C1 segment of cervical spinal cord (tissue), 14 donors: ENCODE results near the gene PRPF6.
A peak's percentile ranks its signal among the peaks of the same experiment; 100 is the strongest.

ENCODE experiments used
- DNase-seq, 14 donors: peaks; one replicate each; lab custom pipeline; 2025; lab: John Stamatoyannopoulos, UW

Gene PRPF6

DNA sequence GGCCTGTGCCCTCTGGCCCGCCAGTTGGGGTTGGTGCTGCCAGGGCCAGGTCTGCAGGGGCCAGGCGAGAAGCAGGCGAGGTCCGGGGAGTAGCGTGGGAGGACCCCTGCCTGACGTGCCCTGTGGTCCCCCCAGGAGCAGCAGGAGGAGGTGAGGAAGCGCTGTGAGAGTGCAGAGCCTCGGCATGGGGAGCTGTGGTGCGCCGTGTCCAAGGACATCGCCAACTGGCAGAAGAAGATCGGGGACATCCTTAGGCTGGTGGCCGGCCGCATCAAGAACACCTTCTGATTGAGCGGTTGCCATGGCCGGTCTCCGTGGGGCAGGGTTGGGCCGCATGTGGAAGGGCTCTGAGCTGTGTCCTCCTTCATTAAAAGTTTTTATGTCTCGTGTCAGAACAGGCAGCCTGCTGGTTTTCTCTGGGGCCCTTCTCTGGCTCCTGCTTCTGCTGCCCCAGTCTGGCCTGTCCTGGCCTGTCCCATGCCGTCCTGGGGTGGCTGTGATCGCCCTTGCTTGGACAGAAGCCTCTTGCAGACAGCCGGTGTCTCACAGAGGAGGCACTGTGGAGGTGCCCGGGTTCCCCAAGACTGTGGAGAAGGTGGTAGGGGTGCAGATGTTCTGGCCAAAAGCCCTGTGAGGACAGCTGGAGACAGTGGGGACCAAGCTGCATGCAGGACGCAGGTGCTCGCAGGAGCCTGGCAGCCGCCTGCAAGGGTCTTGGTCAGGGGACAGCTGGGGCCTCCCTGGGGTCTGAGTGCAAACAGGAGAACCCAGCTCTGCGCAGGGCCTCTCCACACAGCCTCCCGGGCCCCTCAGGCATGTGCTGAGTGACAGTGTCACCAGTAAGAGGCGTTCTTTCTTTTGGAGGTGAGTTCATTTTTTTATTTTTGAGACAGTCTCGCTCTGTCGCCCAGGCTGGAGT is 52.0 kb downstream of the PRPF6 start:
- no peak for DNase-seq

DNA sequence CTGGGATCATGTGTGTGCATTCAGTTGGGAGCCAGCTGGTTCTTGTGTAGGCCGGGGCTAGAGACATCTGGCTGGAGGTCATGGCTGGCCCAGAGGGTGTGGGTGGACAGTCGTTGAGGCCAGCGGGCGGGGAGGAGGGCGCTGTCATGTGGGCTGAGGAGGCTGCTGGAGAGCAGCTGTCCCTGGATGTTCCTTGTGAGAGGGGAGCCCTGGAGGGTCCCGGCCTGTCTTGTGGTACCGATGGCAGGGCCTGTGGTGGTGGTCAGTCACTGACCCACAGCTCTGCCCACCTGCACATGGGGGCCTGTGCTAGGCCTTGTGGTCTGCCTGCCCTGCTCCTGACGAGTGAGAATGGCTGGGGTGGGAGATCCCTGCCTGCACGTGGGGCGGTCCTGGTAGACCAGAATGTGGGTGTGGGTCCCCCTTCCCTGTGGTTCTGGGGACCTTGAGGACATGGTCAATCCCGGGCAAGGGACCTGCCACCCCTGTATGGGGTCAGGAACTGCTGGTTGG is 53.1 kb downstream of the PRPF6 start:
- DNase-seq: no peak

DNA sequence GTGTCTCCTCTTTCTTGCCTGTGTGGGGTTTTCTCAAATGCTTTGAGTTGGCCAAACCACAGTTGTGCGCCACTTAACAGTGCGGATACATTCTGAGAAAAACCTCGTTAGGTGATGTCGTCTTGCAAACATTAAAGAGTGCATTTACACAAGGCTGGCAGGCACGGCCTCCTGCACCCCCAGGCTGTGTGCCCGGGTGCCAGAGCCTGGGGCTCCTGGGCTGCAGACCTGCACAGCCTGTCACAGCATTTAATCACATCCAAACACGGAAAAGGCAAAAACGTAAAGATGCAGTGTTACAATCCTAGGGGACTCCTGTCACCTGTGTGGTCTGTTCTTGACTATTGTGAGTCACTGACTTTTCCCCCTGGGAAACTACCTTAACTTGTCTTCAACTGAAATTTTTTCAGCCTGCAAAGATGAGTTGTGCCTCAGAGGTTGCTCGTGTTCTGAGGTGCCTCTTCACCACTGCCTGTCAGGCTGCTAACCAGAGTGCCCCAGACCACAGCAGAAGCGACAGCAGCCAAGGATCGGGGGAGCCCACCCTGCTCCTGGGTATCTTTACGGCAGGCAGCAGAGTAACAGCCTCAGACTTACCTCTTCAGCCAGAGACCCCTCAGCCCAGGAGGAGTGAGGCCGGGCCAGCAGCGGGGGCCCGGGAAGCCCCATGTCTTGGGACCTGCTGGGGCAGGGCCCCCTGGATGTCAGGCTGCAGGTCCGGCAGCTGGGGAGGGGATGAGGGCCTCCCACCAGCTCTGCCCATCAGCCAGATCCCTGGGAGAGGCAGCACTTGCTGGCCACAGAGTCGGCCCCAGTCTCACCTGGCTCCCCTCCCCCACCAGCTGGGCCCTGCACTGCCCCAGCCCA is 54.4 kb downstream of the PRPF6 start:
- no peak for DNase-seq

DNA sequence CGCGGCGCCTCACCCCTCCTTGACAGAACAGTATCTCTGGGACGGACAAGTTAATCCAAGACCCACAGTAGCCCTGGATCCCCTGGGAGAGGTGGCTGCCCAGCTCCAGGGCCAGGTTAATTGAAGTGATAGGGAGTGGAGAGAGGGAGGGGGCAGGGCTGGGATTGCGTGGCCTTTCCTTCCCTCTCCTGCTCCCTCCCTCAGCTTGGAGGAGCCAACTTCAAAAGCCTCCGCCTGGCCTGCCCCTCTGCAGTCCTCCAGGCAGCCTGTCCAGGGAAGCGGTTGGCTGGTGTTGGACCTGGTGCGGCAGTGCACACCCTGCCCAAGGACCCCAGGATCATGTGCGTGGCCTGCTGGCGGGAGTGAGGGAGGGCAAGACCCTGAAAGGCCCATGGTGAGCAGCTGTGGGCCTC is 55.0 kb downstream of the PRPF6 start, which contains the start of gene C20orf204:
TSS of gene C20orf204 (plus strand) at position 250 of the 413 bp plus-strand sequence. CDS start at position 392, 142 bp downstream.
- no peak for DNase-seq

DNA sequence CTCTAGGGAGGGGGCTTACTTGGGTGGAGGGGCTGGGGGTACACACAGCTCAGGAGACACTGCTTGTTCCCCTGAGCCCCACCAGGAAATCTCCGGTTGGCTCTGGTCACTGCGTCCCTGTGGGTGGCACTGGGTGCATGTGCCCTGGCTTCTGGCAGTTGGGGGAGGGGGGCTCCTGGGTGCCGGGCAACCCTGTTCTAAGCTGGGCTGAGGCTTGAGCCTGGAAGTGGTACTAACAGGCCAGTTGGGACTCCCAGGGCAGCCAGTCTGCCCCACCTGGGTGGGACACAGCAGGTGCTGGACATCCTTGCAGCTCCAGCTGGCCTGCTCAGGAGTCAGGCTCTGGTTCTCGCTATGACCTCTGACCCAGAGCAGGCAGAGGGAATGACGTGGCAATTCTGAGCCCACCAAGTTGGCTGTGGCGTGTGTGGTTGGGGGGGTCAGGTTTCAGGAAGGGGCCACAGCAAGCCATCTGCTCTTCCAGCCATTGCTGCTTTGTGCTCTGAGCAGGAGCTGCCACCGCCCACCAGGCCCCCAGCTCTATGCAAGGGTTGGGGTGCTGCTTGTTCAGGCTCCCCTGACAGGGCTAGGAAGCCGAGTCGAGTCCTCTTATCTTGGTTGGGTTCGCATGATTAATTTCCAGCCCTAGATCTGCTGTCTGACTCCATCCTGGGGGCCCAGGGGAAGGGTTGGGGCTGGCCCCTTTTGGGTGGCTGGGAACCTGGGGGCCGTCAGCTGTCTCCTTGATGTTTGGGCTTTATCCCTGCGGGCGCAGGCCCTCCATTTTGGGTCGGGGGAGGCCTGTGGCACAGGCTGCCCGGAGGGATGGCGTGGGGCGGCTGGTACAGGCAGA is 55.6 kb downstream of the PRPF6 start:
- no peak for DNase-seq

DNA sequence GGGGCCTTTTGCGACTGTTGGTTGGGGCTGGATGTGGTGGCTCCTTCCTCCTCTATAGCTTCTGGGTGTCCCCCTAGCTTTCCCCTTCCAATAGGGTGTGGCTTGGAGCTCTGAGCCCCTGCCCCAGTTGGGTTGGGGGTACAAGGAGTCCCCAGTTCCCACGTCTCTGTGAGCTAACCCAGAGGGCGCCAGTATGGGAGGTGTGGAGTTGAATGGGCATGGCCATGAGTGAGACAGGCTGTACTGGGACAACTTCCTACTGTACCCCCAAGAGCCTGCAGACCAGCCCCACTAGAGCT is 56.2 kb downstream of the PRPF6 start:
- no peak for DNase-seq

DNA sequence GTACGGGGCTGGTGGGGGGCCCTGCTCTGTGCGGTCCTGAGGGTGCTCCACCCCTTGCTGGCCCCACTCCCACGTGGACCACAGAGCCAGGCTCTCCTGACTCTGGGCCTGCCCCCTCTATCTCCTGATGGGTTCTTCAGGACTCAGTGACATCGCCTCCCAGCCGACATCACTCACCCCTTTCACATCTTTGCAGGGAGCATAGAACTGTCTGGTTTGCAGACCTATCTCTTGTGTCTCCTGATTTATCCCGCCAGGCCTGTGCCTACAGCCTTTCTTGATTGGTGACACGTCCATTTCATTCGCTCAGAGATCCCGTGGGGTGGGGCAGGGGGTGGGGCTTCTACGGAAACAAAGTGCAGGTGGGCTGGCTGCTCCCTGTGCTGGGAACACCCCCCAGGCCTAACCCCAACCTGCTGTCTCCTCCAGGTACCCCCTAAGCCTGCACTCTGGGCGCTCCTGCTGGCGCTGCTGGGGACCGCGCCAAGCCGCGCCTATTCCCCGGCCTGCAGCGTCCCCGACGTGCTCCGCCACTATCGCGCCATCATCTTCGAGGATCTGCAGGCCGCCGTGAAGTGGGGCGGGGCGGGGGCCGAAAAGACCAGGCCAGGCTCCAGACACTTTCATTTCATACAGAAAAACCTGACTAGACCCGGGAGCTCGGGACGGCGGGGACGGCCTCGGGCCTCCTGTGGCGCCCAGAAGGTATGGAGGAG is 56.7 kb downstream of the PRPF6 start:
- peak in 1 of 14 donors; percentile 74 for DNase-seq

DNA sequence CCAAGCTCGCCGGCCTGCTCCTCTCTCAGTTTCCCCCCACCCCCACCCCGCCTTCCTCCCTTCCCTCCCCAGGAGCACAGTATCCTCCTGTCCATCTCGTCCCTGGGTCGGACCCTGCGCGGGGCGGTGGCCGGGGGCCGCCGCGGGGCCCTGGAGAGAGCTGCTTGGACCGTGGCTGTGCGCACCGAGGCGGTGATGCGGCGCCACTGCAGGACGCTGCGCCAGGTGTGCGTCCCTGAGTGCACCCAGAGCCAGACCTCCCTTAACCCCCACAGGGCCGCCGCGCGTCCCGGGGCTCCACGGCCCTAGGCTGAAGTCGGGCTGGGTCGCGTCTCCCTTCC is 57.3 kb downstream of the PRPF6 start:
- DNase-seq: no peak

DNA sequence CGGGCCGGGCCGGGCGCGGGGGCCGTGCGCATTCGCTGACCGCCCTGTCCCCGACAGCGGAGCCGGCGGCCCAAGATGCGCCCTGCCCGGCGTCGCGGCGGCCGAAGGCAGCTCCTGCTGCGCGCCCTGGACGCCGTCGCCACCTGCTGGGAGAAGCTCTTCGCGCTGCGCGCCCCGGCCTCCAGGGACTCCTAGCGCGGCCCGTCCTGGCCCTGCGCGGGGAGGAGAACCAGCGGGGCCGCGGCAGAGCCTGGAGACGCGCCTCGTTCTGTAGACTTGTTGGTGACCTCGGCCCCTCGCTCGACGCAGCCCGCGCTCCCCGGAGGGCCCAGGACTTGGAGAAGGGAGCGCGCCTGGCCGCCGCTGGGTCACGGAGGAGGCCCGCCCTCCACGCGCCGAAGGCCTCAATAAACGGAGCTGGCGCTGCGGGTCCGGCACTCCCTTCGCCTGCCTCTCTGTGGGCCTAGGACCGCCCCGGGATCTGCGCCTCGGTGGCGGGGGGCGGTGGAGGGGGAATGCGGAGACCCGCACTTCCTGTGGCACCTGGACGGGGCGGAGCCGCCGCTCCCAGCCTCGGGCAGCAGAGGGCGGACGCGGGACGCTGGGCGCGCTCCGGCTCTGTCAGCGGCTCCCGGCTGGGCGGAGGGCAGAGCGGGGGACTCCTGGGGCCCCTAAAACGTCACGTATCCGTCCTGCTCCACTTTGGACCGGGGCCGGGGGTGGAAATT is 57.8 kb downstream of the PRPF6 start:
- peak in 5 of 14 donors; percentile 14 to 55 (median 23) for DNase-seq

DNA sequence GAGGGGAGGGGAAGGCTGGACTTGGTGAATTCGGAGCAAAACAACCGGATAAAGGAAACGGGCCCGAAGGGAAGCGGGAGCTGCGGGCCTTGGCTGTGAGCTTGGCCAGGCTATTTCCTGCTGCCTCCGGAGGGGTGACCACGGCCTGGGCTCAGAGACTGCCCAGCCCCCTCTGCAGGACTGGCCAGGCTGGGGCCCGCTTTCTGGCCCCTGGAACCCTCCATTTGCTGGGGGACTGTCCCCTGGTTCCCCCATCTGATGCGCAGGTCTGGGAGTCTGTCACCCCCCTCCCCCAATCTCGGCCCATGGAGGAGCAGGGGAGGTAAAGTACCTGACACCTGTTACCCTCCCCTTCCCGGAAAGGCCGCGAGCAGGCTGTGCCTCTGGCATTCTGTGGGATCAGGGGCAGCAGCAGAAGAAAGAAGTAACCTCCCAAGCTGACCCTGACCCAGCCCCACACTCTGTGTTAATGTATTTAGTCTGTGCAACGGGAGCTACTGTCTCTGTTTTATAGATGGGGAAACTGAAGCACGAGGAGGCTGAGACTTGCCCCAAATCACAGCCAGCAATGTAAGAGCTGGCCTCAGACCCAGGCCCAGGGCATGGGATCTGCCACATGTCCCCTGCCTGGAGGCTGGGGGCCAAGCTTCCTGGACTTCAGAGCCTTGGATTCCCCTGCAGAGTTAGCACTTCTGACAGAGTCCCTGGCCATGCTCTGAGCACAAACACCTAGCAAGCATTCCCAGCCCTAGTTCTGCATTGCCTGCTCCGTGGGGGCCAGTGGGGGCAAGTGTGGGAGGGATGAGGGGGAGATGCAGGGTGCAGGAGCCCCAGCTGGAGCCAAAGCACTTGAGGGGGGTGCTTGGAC is 58.6 kb downstream of the PRPF6 start:
- DNase-seq: no peak

DNA sequence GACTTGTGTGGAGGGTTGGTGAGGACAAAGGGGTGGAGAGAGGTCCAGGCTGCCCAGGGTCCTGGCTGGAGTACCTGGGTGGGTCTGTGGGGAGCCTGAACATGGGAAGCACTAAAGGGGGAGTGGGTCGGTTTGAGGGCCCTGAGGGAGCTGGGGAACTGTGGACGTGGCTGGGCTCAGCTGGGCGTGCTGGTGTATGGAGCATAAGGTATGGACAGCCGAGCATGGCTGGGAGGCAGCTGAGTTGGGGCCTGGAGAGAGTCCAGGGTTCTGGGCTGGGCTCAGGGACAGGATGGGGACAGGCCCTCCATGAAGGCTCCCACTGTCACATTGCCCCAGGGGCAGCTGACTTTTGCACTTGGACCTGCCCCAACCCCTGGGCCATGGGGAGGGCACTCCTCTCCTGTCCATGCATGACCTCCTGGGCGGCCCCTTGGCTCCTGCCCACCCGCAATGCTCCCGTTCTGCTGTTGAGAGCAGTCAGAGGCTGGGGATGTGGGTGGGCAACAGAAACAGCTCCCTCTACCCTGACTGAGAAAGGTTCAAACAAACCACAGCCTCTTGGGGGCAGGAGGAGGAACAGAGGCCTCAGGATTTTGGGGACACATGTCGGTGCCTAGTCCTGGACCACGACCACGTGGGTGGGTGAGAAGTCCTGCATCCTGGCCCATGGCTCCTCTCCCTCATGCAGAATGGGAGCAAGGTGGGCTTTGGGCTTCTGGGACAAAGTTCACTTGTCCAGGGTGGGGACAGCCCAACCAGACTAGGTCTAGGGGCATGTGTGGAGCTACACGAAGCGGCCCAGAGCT is 59.5 kb downstream of the PRPF6 start:
- DNase-seq: no peak

DNA sequence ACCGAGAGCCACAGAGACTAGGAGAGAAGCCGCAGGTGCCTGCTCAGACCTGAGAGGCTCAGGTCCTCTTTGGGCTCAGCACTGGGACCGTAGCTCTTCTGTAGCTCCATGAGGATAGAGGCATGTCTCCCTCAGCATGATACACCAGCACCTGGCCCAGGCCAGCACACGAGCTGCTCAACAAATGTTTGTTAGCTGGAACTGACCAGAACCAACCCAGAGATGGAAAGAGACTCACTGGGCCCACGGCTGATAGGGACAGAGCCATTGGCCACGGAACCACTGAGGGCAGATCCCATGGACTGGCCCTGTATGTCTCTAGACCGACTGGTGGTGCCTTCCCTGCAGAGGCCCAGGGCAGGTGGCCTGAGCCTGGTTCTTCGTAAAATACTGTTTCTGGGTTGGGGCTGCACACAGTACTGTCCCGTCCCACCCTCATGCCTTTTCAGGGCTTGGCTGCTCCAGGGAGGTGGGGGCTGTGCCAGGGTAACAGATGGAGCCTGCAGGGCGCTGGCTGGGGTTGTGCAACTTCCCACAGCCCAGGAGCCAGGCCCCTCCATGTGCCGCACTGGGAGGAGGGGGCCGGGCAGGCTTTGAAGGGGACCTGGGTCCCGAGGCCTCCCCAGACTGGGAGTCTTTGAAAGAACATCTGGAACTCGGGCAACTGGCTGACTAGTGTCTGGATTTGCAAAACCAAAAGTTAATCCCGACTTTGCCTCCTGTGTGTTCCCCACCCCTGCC is 60.3 kb downstream of the PRPF6 start:
- peak in 2 of 14 donors; percentile 21 to 88 for DNase-seq

DNA sequence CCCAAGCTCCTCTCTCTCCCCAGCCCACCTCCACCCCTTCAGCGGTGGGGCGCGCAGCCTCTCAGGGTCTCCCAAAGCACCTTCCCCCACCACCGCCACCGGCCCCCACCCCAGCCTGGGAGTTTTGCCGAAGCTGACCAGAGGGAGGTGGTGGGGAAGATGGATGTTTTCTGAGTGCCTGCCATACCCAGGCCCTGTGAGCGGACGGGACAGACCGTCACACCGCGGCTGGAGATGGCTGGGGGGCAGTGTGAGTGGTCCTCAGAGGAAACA is 60.8 kb downstream of the PRPF6 start:
- no peak for DNase-seq

DNA sequence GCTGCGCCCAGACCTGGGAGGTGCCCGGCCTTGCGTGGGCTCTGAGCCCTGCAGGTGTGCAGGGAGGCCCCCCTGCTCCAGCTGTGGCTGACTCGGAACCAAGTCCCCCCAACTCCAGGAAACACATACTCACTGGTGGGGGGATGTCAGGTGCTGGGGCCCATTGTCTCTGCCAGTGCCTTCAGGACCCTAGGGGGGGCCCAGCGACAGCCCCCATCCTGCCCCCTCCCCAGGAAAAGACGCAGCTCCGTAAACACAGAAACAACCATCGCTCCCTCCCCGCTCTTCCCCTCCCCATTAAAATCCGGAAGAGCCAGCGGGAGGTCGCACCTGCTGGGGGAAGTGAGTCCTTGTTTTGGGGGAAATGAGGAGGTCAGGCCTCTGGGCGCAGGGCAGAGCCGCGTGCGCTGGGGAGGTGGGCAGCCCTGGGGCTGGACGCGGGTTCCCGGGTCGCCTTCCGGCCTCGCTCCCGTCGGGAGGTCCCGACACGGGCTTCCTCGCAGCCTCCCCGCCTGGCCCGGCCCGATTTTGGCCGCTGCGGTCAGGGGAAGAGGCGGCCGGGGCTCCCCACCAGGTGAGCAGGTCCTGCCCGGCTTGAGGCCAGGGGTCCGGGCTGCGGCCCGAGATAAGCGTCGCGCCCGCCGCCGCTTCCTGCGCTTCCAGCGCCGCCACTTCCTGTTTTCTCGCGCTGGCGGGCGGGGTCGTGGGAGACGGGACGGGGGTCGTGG is 61.3 kb downstream of the PRPF6 start:
- no peak for DNase-seq

DNA sequence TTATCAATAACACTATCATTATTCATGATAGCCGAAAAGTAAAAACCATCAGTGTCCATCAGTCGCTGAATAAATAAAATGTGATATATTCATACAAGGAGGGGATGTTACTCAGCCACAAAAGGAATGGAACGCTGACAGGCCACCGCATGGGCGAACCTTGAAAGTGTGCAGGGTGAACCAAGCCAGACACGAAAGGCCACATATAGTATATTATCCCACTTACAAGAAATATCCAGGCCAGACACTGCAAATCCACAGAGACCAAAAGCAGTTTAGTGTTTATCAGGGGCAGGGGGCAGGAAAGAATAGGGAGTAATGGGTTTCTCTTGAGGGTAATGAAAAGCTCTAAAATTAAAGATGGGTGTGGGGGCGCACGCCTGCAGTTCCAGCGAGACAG is 62.8 kb downstream of the PRPF6 start:
- DNase-seq: no peak

DNA sequence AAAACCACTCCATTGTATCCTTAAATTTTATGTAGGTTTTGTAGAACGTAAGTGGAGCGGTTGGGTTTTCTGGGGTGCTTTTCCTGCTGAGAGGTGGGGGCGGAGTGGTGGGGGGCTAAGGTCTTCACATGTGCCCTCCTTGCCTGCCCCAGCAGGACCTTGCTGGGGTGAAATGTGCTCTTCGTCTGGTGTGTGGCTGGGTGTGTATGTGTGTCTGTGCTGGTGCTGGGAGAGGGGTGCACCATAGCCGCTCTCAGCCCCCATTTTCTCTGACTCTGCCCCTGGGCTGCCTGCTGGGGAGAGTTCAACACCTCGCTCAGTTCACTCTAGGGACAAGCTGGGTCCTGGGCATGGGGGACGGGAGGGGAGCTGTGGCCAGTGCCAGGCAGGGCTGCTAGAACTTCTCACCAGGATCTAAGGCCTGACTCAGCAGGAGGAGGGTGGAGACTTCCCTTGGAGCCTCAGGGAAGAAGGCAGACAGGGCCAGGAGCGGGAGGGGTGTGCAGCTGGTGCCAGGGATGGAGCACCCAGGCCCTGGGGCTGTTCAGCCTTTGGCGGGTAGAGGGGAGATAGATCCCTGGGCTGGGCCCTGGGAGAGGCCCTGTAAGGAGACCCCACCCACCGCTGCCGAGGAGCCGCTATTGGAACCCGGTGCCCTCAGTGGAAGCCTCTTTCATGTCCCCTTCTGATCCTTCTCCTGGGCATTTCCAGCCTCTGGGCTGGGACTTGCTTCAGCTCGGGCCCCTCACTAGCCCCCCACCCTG is 63.7 kb downstream of the PRPF6 start:
- DNase-seq: no peak
